Activated CD4-positive, alpha-beta T cell treated with anti-CD3 and anti-CD28 coated beads for 48 hours (primary cell): ENCODE measurements around the gene ZCCHC9.
"Not testable (repeated sequence)": the region's sequence is repeated elsewhere in the genome, so short reads cannot be mapped to it uniquely, and the experiment has no call there.

ENCODE experiments used
- DNase-seq: peaks from one replicate; pipeline ENCODE4 v3.0.0-alpha.2; 2020

ZCCHC9 gene

GRCh38 chr5:81310402-81311063 is 9.1 kb downstream of the ZCCHC9 start:
- DNase-seq, result no peak

GRCh38 chr5:81313278-81313677 is 11.9 kb downstream of the ZCCHC9 start:
- DNase-seq, result no peak

- DNase-seq, result no peak
Measured at GRCh38 chr5:81313686-81314085, 12.3 kb downstream of the ZCCHC9 start.

GRCh38 chr5:81314581-81314980 is 13.2 kb downstream of the ZCCHC9 start:
- DNase-seq, result no peak

GRCh38 chr5:81315336-81315735 is 13.9 kb downstream of the ZCCHC9 start:
- no peak for DNase-seq

- DNase-seq, result no peak
Measured at GRCh38 chr5:81315830-81316229, 14.4 kb downstream of the ZCCHC9 start.

- no peak for DNase-seq
Measured at GRCh38 chr5:81316571-81316970, 15.2 kb downstream of the ZCCHC9 start.

GRCh38 chr5:81317536-81317935 is 16.1 kb downstream of the ZCCHC9 start:
- DNase-seq, result no peak

GRCh38 chr5:81326554-81326953 is 25.2 kb downstream of the ZCCHC9 start:
- no peak for DNase-seq

GRCh38 chr5:81334304-81335061 is 33.1 kb downstream of the ZCCHC9 start:
- no peak for DNase-seq

GRCh38 chr5:81335946-81336345 is 34.6 kb downstream of the ZCCHC9 start:
- no peak for DNase-seq

- no peak for DNase-seq
Measured at GRCh38 chr5:81336556-81336955, 35.2 kb downstream of the ZCCHC9 start.

GRCh38 chr5:81337803-81338202 is 36.4 kb downstream of the ZCCHC9 start:
- DNase-seq, result no peak

GRCh38 chr5:81338213-81338612 is 36.8 kb downstream of the ZCCHC9 start:
- not testable (repeated sequence) for DNase-seq

GRCh38 chr5:81344736-81345135 is 43.3 kb downstream of the ZCCHC9 start:
- no peak for DNase-seq

GRCh38 chr5:81345411-81346003 is 44.1 kb downstream of the ZCCHC9 start:
- DNase-seq, result no peak

- DNase-seq, result no peak
Measured at GRCh38 chr5:81349161-81349560, 47.8 kb downstream of the ZCCHC9 start.

GRCh38 chr5:81350507-81350906 is 49.1 kb downstream of the ZCCHC9 start:
- DNase-seq, result no peak

GRCh38 chr5:81353189-81353588 is 51.8 kb downstream of the ZCCHC9 start:
- no peak for DNase-seq

- no peak for DNase-seq
Measured at GRCh38 chr5:81354093-81354492, 52.7 kb downstream of the ZCCHC9 start.

GRCh38 chr5:81355291-81356251 is 54.2 kb downstream of the ZCCHC9 start:
- DNase-seq, result no peak

GRCh38 chr5:81359108-81359507 is 57.7 kb downstream of the ZCCHC9 start:
- no peak for DNase-seq

GRCh38 chr5:81359881-81360280 is 58.5 kb downstream of the ZCCHC9 start:
- DNase-seq, result no peak
